Keratinocyte (primary cell): ENCODE data around the gene CAMKMT.

Experiments
- EZH2 ChIP-seq: IDR thresholded peaks from one replicate; pipeline ENCODE4 v1.6.1; 2012; ENCODE audit warnings: inconsistent platforms, mild to moderate bottlenecking, low read length, moderate library complexity
- TF ChIP-seq, protein P1 (sequence below), 3 experiments: IDR thresholded peaks in 1 of 3; conservative IDR thresholded peaks in 1 of 3; optimal IDR thresholded peaks in 1 of 3; 2 replicates in 2 of 3; 3 replicates in 1 of 3; pipeline versions ENCODE3 to v1.5.1; 2011; ENCODE audit warnings: low read length in 3 of 3, mild to moderate bottlenecking in 3 of 3, moderate library complexity in 2 of 3, control low read depth in 1 of 3, inconsistent platforms in 1 of 3; ENCODE audit not compliant: insufficient read depth in 2 of 3; ENCODE audit errors: extremely low read depth in 1 of 3

DNA sequence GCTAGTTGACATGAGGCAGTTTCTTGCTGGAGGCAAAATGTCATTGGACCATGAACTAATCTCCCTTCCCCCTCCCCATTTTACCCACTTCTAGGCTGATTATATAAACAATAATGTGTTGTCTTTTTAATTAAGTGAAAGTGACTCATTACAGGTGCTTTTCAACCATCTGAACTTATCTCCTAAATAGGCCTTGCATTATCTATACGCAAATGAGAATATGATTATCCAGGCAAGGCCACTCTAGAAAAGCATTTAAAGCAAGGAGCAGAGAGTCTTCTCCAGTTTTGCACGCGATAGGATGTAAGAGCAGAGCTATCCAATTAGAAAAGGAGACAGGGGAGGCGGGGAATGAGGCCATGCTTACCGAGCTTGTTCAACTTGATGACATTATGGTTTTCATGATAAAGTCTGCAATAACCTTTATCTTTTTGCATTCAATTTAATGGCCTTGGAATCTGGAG, 293.7 kb downstream of the CAMKMT start:
- TF ChIP-seq, protein P1, sequence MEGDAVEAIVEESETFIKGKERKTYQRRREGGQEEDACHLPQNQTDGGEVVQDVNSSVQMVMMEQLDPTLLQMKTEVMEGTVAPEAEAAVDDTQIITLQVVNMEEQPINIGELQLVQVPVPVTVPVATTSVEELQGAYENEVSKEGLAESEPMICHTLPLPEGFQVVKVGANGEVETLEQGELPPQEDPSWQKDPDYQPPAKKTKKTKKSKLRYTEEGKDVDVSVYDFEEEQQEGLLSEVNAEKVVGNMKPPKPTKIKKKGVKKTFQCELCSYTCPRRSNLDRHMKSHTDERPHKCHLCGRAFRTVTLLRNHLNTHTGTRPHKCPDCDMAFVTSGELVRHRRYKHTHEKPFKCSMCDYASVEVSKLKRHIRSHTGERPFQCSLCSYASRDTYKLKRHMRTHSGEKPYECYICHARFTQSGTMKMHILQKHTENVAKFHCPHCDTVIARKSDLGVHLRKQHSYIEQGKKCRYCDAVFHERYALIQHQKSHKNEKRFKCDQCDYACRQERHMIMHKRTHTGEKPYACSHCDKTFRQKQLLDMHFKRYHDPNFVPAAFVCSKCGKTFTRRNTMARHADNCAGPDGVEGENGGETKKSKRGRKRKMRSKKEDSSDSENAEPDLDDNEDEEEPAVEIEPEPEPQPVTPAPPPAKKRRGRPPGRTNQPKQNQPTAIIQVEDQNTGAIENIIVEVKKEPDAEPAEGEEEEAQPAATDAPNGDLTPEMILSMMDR (optimal IDR thresholded peaks at IDR 0.05 in 1 of 3, IDR thresholded peaks at IDR 0.05 in 1 of 3, conservative IDR thresholded peaks at IDR 0.05 in 1 of 3; ENCODE audit: extremely low read depth in 1 of 3, insufficient read depth in 2 of 3, low read length in 3 of 3), result no peak
- no peak for TF ChIP-seq EZH2
